Urinary bladder (tissue), 4 donors: ENCODE data around the gene SLC25A21. TPM values are rescaled to one million over a fixed set of nuclear protein-coding genes. Genes with fewer than 3 reads are reported as not detected.

Experiments
- DNase-seq: peaks from one replicate; pipeline ENCODE4 v3.0.0-alpha.2; 2015; ENCODE audit errors: extremely low spot score
- H3K27ac ChIP-seq: one replicate; pipeline ENCODE4 v1.5.1; 2013; ENCODE audit warnings: low read depth, mild to moderate bottlenecking, moderate library complexity
- H3K36me3 ChIP-seq: one replicate; pipeline ENCODE4 v1.6.1; 2013; ENCODE audit warnings: mild to moderate bottlenecking, moderate library complexity; ENCODE audit not compliant: insufficient read depth
- H3K4me1 ChIP-seq: one replicate; pipeline ENCODE4 v1.6.1; 2013; ENCODE audit warnings: mild to moderate bottlenecking, moderate library complexity; ENCODE audit not compliant: insufficient read depth
- H3K4me3 ChIP-seq: one replicate; pipeline ENCODE4 v1.5.1; 2013; ENCODE audit warnings: low read depth, low read length
- WGBS: extraction: QIAGEN DNeasy Blood & Tissue Kit; methylation state at CpG from one replicate; pipeline ENCODE4 v1.1.7; 2013; 5-methylcytosine and 5-hydroxymethylcytosine counted together
- polyA plus RNA-seq: library from polyadenylated mRNA; stranded (reverse); fragments of 200-250 nt; gene quantifications from one replicate; pipeline ENCODE4 v1.2.3, GENCODE V29; 2013
- total RNA-seq: library from RNA; depleted of rRNA; stranded (reverse); fragments of >200 nt; gene quantifications from one replicate; pipeline ENCODE4 v1.2.3, GENCODE V29; 2014
- donor health status: healthy with polysubstance abuse.
- donor health status: healthy.

SLC25A21 gene
- total and polyA plus RNA-seq, 2 donors, result 0.72 to 1.8 TPM

DNA sequence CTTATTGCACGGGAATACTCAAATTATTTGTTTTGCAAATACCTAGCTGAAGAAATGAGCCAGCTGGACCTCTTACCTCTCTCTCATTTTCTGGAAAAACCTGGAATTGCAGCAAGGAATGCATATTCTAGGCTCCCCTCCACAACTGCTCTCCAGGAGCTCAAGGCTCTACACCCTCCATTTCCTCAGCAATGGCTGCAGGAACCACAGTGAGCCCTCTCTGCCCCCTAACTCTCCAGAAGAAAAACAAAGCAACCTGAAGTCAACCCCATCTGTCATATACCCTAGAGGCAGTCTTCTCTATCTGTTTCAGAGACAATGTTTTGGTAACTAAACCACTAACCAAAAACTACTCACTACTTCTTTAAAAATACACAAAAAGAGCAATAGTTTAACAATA lies 221.6 kb downstream of the SLC25A21 start:
- 68% methylated on average over 1 of the region's 1 CpG for WGBS
- no peaks in the 10 kb centered on the region for H3K36me3 ChIP-seq
- H3K27ac ChIP-seq, result no peak overlapping the region
- no peaks in the 10 kb centered on the region for H3K4me1 ChIP-seq
- DNase-seq, result no peak
- no peak overlapping the region for H3K4me3 ChIP-seq

DNA sequence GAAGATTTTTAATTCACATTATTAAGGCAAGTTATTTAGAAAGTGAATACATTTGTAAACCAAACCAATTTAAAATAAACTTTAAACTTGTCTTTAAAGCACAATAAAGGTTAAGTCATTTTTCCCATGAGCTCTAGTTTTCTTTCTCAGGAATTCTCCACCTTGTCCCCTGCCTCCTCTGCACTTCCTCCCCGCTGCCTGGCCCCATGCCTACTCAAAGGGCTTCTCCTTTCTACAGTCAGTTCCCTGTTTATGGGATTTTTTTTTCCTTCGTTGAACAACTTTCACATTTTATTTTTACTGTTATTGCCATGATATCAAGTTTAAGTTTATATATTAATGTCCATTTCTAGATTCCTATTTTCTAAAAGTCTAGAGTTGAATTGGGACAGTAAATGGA lies 223.0 kb downstream of the SLC25A21 start:
- Histone ChIP-seq H3K4me3 (no peak overlapping the region), H3K36me3 (no peaks in the 10 kb centered on the region), H3K27ac (no peak overlapping the region), H3K4me1 (no peaks in the 10 kb centered on the region)
- 62% methylated on average over 2 of the region's 2 CpGs for WGBS
- DNase-seq, result no peak

DNA sequence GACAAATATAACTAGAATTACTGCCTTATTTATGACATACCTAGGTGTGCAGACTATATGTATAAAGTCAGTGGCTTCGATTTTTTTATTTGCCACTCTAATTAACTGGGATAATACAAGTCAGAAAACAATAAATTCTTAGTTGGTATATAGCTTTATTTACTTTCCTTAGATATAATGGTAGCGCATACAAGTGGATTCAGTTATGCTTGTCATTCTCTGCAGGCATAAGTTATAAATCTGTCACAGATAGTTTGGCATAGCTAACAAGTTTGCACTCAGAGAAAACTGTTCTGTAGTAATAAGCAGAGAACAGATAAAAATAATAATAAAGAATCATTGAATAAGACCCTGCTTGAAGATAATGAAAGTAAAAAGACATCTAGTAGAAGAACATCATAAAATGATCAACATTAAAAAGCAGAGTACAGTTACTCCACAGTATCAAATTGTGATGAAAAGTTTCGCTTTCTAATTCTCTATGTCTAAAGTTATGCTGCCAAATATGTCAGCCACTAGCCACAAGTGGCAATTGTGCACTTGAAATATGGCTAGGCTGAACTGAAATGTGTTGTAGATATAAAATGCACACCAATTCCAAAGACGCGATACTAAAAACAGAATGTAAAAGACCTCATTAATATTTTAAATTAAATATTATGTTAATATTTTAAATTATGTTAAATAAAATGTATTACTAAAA lies 224.1 kb downstream of the SLC25A21 start:
- H3K4me1 ChIP-seq, result no peaks in the 10 kb centered on the region
- WGBS, result 89% methylated on average over 5 of the region's 5 CpGs
- H3K4me3 ChIP-seq, result no peak overlapping the region
- no peak for DNase-seq
- no peaks in the 10 kb centered on the region for H3K36me3 ChIP-seq
- H3K27ac ChIP-seq, result no peak overlapping the region

DNA sequence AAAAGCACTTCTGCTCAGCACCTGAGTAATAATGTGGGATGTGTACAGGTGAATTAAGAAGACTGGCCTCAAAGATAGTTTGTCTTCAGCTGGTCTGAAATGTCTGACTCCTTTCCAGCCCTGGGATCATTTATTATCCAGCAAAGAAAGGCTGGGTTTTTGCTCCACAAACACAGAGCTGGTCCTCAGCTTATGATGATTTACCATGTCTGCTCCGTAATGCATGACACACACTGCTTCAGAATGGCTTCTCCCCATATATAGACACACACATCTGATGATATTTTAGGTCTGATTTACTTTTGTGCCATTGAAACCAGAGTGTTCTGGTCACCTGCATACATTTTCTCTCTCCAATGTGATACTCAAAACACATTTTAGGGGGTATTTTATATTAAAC lies 225.0 kb downstream of the SLC25A21 start:
- H3K36me3 ChIP-seq, result no peaks in the 10 kb centered on the region
- H3K4me3 ChIP-seq, result no peak overlapping the region
- no peak overlapping the region for H3K27ac ChIP-seq
- no peak for DNase-seq
- H3K4me1 ChIP-seq, result no peaks in the 10 kb centered on the region
- 58% methylated on average over 1 of the region's 1 CpG for WGBS

DNA sequence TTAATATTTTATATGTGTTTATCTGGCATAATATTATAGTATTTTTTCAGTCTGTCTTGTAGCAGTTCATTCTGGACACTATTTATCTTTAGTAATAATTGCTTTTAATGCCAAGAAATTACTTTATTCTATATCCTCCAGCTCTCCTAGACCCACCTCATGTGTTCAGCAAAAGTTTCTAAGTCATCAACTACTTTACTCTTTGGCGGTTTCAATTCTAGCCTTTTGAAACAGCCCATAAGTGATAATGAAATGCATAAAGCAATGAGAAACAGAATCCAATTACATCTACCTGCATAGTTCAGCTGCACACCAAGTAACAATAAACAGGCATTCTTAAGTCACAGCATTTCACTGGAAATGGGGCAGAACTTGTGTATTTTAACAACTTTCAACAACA lies 225.5 kb downstream of the SLC25A21 start:
- no peaks in the 10 kb centered on the region for H3K4me1 ChIP-seq
- H3K27ac ChIP-seq, result no peak overlapping the region
- no peak for DNase-seq
- 88% methylated on average over 1 of the region's 1 CpG for WGBS
- no peaks in the 10 kb centered on the region for H3K36me3 ChIP-seq
- no peak overlapping the region for H3K4me3 ChIP-seq

DNA sequence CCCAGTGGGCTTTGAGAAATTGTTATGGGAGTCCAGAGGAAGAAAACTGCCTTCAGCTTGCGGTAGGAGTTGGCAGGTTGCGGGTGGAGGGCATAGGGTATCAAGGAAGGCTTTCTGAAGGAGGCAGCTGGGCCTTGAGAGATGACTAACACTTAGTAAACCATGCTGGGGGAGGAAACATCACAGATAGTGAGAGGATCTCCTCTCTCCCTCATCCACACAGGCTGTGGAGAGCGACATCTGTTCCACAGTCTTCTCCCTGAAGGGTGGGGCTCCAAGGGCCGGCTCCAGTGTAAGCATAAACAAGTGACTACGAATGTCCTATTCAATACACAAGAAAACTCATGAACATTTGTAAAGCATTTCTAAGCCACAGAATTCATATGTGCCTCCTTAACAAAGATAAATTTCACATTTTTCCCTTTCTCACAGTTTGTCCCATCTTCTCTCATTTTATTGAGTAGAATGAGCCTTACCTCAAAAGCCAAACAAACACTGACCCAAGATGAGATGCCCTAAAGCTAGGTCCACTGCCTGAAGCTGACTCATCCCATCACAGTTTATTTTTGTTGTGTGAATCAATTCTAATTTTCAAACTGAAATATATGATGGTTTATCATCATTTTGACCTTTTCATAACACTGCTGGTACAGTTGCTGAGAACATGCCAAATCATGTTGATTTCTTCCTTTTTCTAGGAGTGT lies 227.9 kb downstream of the SLC25A21 start:
- H3K27ac ChIP-seq, result no peak overlapping the region
- no peaks in the 10 kb centered on the region for H3K36me3 ChIP-seq
- WGBS, result 71% methylated on average over 5 of the region's 5 CpGs
- no peak overlapping the region for H3K4me3 ChIP-seq
- DNase-seq, result no peak
- H3K4me1 ChIP-seq, result no peaks in the 10 kb centered on the region

DNA sequence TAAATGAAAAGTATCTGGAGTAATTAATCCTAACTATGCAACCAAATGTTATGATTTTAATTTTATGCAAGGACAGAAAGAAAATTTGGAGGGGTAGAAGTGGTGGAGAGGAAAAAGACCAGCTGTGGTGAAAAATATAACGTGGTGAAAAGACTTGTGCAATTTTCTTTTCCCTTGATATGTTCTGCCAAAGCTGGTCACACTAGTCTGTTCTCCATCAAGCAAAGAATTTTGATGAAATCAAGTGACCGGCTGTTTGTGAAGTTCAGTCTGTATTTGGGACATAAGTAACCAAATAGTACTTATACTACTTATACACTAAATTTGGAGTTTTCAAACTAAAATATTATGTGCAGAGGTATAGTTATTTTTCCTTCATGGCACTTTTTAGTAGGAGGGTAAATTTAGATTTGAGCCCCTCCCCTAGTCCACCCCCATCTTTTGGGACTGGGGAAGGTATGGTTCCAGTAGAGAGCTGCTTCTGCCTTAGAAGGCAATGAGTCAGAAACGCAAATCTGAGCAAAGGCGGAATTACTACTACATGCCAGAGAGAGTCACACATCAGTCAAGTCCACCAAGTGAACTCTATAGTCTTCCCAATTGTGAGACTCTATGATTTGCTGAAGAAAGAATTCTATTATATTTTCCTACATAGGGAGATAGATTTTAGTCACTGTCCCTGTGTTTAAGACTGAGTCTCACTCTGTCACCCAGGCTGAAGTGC lies 229.7 kb downstream of the SLC25A21 start:
- Histone ChIP-seq H3K4me1 (no peaks in the 10 kb centered on the region), H3K27ac (no peak overlapping the region), H3K4me3 (no peak overlapping the region), H3K36me3 (no peaks in the 10 kb centered on the region)
- no peak for DNase-seq
- WGBS, result 76% methylated on average over 4 of the region's 4 CpGs

DNA sequence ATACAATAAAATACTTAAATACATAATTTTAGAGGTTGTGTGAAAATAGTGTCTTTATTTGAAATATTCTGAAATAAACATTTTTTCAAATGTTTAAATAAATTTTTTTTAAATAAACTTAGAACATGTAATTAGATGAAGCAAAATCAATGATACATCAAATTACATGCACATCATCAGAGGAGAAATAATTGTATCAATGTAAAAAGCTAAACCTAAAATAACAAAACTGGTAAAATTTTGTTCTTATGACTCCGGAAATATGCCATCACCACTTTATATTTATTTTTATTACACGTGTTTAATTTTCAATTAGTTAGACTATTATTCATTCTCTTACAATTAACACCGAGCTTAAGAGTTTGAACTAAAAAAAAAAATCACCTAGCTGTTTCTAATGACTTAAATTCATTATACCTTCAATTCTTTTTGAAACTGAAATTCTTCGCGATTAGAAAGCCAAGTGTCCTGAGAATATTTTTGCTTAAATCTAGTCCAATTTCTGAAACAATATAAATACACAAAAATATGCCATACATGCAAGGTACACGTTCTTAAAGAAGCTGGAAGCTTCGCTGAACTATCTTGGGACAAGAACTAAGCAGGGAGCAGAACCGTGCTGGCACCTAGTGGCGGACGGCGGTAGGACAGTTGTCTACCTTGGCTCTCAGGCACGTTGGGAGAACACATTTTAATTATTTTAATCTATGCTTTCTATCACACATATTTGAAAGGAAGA lies 230.5 kb downstream of the SLC25A21 start:
- Histone ChIP-seq H3K4me3 (no peak overlapping the region), H3K36me3 (no peaks in the 10 kb centered on the region), H3K27ac (no peak overlapping the region), H3K4me1 (no peaks in the 10 kb centered on the region)
- WGBS, result 12% methylated on average over 12 of the region's 12 CpGs
- peak; percentile 14 for DNase-seq

DNA sequence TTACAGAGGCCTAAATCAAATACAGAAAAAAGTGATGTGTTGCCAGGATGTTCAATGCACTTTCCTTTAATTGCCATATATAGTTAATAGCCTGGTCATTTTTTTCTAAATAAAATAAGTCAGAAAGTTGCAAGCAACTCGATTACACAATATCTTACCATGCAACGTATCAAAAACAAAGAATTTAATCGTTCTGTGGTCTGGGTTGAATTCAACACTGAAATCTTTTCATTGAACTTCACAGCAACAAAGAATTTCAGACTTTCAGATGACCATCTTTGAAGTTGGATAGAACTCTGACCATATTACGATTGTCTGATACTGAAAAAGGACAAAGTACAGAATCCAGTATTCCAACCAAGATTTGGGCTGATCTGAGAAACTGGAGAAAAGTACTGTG lies 231.9 kb downstream of the SLC25A21 start:
- H3K36me3 ChIP-seq, result no peaks in the 10 kb centered on the region
- WGBS, result 72% methylated on average over 4 of the region's 4 CpGs
- no peaks in the 10 kb centered on the region for H3K4me1 ChIP-seq
- DNase-seq, result no peak
- no peak overlapping the region for H3K27ac ChIP-seq
- H3K4me3 ChIP-seq, result no peak overlapping the region

DNA sequence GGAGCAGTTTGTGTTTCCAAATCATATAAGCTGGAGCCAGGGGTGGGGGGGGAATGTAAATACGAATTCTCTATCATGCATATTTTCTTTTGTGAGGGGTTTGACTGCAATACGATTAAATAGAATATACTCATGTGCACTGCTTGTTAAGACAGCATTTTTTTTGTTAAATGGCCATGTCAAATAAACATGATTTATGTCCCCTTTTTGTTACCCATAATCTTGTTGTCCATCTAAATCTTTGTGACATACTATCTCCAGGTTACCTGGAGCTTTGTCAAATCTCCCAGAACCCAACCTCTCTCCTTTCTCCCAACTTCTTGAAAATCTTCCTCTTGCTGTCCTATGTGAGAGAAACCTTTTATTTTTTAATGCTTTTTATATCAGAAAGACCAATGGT lies 233.1 kb downstream of the SLC25A21 start:
- Histone ChIP-seq H3K27ac (no peak overlapping the region), H3K4me1 (no peaks in the 10 kb centered on the region), H3K4me3 (no peak overlapping the region), H3K36me3 (no peaks in the 10 kb centered on the region)
- 68% methylated on average over 2 of the region's 2 CpGs for WGBS
- DNase-seq, result no peak

DNA sequence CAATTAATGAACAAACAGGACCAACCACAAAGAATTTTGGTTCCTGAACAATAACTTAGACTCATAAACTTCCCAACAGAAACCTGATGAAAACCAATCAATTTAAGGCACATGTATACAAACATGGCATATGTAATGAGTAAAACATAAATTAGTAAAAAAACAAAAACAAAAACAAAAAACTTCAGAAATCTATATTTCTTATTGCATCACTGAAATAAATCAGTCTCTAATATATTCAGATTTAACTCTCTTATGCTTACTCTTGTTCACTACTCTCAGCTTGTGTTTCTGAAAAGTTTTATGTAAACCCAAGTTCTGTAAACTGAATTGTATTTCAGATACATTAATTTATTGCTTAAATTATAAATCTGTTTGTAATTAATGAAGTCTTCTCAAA lies 233.7 kb downstream of the SLC25A21 start:
- DNase-seq, result no peak
- Histone ChIP-seq H3K27ac (no peak overlapping the region), H3K4me3 (no peak overlapping the region)

DNA sequence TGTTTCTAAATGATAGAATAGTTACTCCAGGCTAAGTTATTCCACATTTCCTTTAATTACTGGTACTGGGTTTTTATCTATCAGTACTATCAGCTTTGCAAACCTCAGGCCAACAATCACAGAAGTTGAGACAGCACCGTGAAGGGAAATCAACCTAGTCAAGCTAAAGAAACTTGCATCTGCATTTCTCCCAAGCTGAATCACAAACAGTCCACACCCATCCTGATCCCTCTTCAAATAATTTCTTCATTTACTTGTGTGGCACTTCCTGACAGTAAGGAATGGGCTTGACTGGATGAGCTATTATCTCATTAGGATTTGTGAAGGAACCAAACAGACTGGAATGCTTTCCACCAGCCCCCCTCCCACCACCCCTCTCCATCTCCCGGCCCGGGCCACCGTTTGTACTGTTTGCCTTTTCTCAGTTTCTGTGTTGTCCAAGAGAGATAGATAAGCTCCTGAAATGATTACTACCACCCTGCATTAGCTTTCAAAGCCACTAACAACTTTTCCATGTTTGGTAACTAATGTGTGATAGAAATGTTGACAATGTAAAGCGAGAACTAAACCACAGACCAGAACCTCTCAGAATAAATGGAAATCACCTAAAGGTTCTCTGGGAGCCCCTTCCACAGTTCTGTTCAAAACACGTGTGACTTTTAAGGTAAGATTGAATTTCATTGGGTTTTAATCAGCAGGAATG lies 236.3 kb downstream of the SLC25A21 start:
- WGBS, result 44% methylated on average over 6 of the region's 6 CpGs
- no peaks in the 10 kb centered on the region for H3K4me1 ChIP-seq
- no peak for DNase-seq
- H3K4me3 ChIP-seq, result no peak overlapping the region
- H3K27ac ChIP-seq, result no peak overlapping the region
- H3K36me3 ChIP-seq, result no peaks in the 10 kb centered on the region

More for the DNA sequence above, 233.7 kb downstream of the SLC25A21 start:
- no peaks in the 10 kb centered on the region for H3K4me1 ChIP-seq
- no peaks in the 10 kb centered on the region for H3K36me3 ChIP-seq

DNA sequence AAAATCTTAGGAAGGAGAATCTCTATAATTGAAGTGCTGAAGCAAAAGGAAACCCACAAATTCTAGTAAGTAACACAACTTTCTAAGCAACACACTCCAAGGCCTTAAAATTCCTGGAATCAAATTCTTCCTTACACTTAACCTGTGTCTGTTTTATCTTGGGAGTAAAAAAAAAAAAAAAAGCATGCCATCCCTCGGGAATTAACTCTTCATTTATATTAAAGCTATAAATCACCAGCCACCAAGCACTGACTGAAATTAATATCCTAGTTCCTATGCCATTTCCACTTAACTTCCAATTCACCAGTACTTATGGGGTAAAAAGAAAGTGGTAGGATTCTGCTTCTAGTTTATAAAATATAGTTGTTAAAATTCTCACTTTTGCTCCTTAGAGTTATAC lies 238.1 kb downstream of the SLC25A21 start:
- 43% methylated on average over 1 of the region's 1 CpG for WGBS

More for the DNA sequence above, 238.1 kb downstream of the SLC25A21 start:
- H3K27ac ChIP-seq, result no peak overlapping the region
- H3K4me1 ChIP-seq, result no peaks in the 10 kb centered on the region
- H3K36me3 ChIP-seq, result no peaks in the 10 kb centered on the region
- no peak for DNase-seq
- no peak overlapping the region for H3K4me3 ChIP-seq
